Activated CD4-positive, alpha-beta memory T cell treated with anti-CD3 and anti-CD28 coated beads for 36 hours (primary cell): ENCODE data around the gene SLC51A. TPM values are rescaled to one million over a fixed set of nuclear protein-coding genes. Genes with fewer than 3 reads are reported as not detected.

Experiments
- CTCF ChIA-PET: fragments of 350-600 bp; sonication (Branson Sonifier 250); formaldehyde crosslinking; loops from one replicate; lab custom pipeline; 2021; ENCODE audit warnings: antibody characterized with exemption, inconsistent platforms; lab: Charles Lee
- POLR2A ChIA-PET: fragments of 350-600 bp; sonication (Branson Sonifier 250); formaldehyde crosslinking; loops from one replicate; lab custom pipeline; 2021; ENCODE audit warnings: antibody characterized with exemption; lab: Charles Lee
- DNase-seq: peaks from one replicate; pipeline ENCODE4 v3.0.0-alpha.2; 2020
- H3K27ac Mint-ChIP-seq: one replicate; pipeline ENCODE4 v1.8.0; 2021; ENCODE audit warnings: mixed read lengths
- H3K27me3 Mint-ChIP-seq: one replicate; pipeline ENCODE4 v1.8.0; 2021; ENCODE audit warnings: mixed read lengths
- H3K36me3 Mint-ChIP-seq: one replicate; pipeline ENCODE4 v1.8.0; 2021; ENCODE audit warnings: mixed read lengths
- H3K4me1 Mint-ChIP-seq: one replicate; pipeline ENCODE4 v1.8.0; 2021; ENCODE audit warnings: low read depth, mixed read lengths
- H3K4me3 Mint-ChIP-seq: one replicate; pipeline ENCODE4 v1.8.0; 2021; ENCODE audit warnings: mild to moderate bottlenecking, mixed read lengths
- H3K9me3 Mint-ChIP-seq: one replicate; pipeline ENCODE4 v1.8.0; 2021; ENCODE audit warnings: mixed read lengths
- intact Hi-C: fragments of 100-400 bp; cut with micrococcal nuclease; formaldehyde crosslinking; loops from one replicate; pipeline ENCODE4 v1.15.1; 2023
- total RNA-seq, 2 experiments: library from RNA; stranded (reverse); gene quantifications; one replicate each; pipeline ENCODE4 v1.2.3, GENCODE V29; 2021

Gene SLC51A
- total RNA-seq, 2 experiments from 2014 or later: not detected

GRCh38 chr3:196193133-196193735 is 23.1 kb upstream of the SLC51A start:
- intact Hi-C loops: loop anchor here (2.0 kb wide), 1 partner anchor 14 kb away; no protein-coding TSS in a partner anchor

GRCh38 chr3:196193736-196194541 is 22.4 kb upstream of the SLC51A start:
- intact Hi-C loops: loop anchor here (2.0 kb wide), 1 partner anchor 15 kb away; no protein-coding TSS in a partner anchor

More at GRCh38 chr3:196193133-196193735, 23.1 kb upstream of the SLC51A start:
- H3K4me1 Mint-ChIP-seq: peaks cover 46% of the 10 kb centered on the region
- POLR2A ChIA-PET: interaction anchor here (1.1 to 2.1 kb wide), 3 partner anchors 11 to 113 kb away, joined by 3 to 8 read pairs (median 5); no protein-coding TSS in a partner anchor
- CTCF ChIA-PET: interaction anchor here (0.8 to 11.5 kb wide), 5 partner anchors 11 to 121 kb away, joined by 3 to 292 read pairs (median 4); no protein-coding TSS in a partner anchor
- H3K27ac Mint-ChIP-seq: peak overlapping the region; percentile 86
- H3K27me3 Mint-ChIP-seq: no peaks in the 10 kb centered on the region
- no peaks in the 10 kb centered on the region for H3K36me3 Mint-ChIP-seq
- H3K4me3 Mint-ChIP-seq: no peak overlapping the region
- H3K9me3 Mint-ChIP-seq: no peaks in the 10 kb centered on the region
- DNase-seq: peak; percentile 33

GRCh38 chr3:196194542-196194915 is 21.8 kb upstream of the SLC51A start:
- Mint-ChIP-seq H3K4me1 (peaks cover 46% of the 10 kb centered on the region), H3K27ac (no peak overlapping the region), H3K27me3 (no peaks in the 10 kb centered on the region), H3K9me3 (no peaks in the 10 kb centered on the region), H3K4me3 (no peak overlapping the region), H3K36me3 (no peaks in the 10 kb centered on the region)
- DNase-seq: no peak
- ChIA-PET CTCF (interaction anchor here (1.0 to 11.5 kb wide), 4 partner anchors 14 to 173 kb away, joined by 3 to 292 read pairs (median 7); no protein-coding TSS in a partner anchor), POLR2A (interaction anchor here (0.7 to 1.1 kb wide), 3 partner anchors 15 to 308 kb away, joined by 3 to 4 read pairs (median 3); no protein-coding TSS in a partner anchor)
- intact Hi-C loops: no loop called here

More at GRCh38 chr3:196193736-196194541, 22.4 kb upstream of the SLC51A start:
- H3K4me1 Mint-ChIP-seq: peaks cover 46% of the 10 kb centered on the region
- H3K36me3 Mint-ChIP-seq: no peaks in the 10 kb centered on the region
- no peak overlapping the region for H3K4me3 Mint-ChIP-seq
- H3K27ac Mint-ChIP-seq: peak overlapping the region; percentile 86
- POLR2A ChIA-PET: interaction anchor here (0.8 to 1.5 kb wide), 3 partner anchors 12 to 117 kb away, joined by 3 to 5 read pairs (median 4); no protein-coding TSS in a partner anchor
- DNase-seq: no peak
- no peaks in the 10 kb centered on the region for H3K27me3 Mint-ChIP-seq
- no peaks in the 10 kb centered on the region for H3K9me3 Mint-ChIP-seq
- CTCF ChIA-PET: interaction anchor here (1.0 to 11.5 kb wide), 5 partner anchors 11 to 172 kb away, joined by 3 to 292 read pairs (median 4); no protein-coding TSS in a partner anchor

- peak; percentile 33 for DNase-seq
- H3K27ac Mint-ChIP-seq: peak overlapping the region; percentile 23
Measured at GRCh38 chr3:196195664-196196265, 20.6 kb upstream of the SLC51A start.

GRCh38 chr3:196197524-196197923 is 18.8 kb upstream of the SLC51A start:
- no peak for DNase-seq

More at GRCh38 chr3:196195664-196196265, 20.6 kb upstream of the SLC51A start:
- Mint-ChIP-seq H3K4me3 (no peak overlapping the region), H3K36me3 (no peaks in the 10 kb centered on the region), H3K4me1 (peaks cover 42% of the 10 kb centered on the region), H3K9me3 (no peaks in the 10 kb centered on the region), H3K27me3 (no peaks in the 10 kb centered on the region)
- POLR2A ChIA-PET: interaction anchor here (1.5 to 2.0 kb wide), 2 partner anchors 16 to 122 kb away, joined by 6 to 8 read pairs; no protein-coding TSS in a partner anchor
- CTCF ChIA-PET: interaction anchor here (0.6 to 11.5 kb wide), 17 partner anchors 8 to 174 kb away, joined by 3 to 292 read pairs (median 4); no protein-coding TSS in a partner anchor
- intact Hi-C loops: loop anchor here (1.0 kb wide), 2 partner anchors 122 to 173 kb away; no protein-coding TSS in a partner anchor

GRCh38 chr3:196198081-196198675 is 18.2 kb upstream of the SLC51A start:
- H3K9me3 Mint-ChIP-seq: no peaks in the 10 kb centered on the region
- no peak for DNase-seq
- H3K27me3 Mint-ChIP-seq: peaks cover 1% of the 10 kb centered on the region
- CTCF ChIA-PET: interaction anchor here (1.0 to 11.5 kb wide), 7 partner anchors 118 to 176 kb away, joined by 3 to 292 read pairs (median 3); no protein-coding TSS in a partner anchor
- POLR2A ChIA-PET: interaction anchor here (2.0 kb wide), 1 partner anchor 18 kb away, joined by 8 read pairs; no protein-coding TSS in a partner anchor
- no peak overlapping the region for H3K27ac Mint-ChIP-seq
- no peak overlapping the region for H3K4me3 Mint-ChIP-seq
- intact Hi-C loops: no loop called here
- H3K4me1 Mint-ChIP-seq: peaks cover 24% of the 10 kb centered on the region
- no peaks in the 10 kb centered on the region for H3K36me3 Mint-ChIP-seq

More at GRCh38 chr3:196197524-196197923, 18.8 kb upstream of the SLC51A start:
- Mint-ChIP-seq H3K27ac (no peak overlapping the region), H3K9me3 (no peaks in the 10 kb centered on the region), H3K27me3 (peaks cover 1% of the 10 kb centered on the region), H3K4me3 (no peak overlapping the region), H3K4me1 (peaks cover 30% of the 10 kb centered on the region), H3K36me3 (no peaks in the 10 kb centered on the region)
- ChIA-PET POLR2A (interaction anchor here (2.0 kb wide), 1 partner anchor 18 kb away, joined by 8 read pairs; no protein-coding TSS in a partner anchor), CTCF (interaction anchor here (0.9 to 11.5 kb wide), 10 partner anchors 10 to 193 kb away, joined by 3 to 292 read pairs (median 6); no protein-coding TSS in a partner anchor)
- intact Hi-C loops: no loop called here

GRCh38 chr3:196198771-196199753 is 17.3 kb upstream of the SLC51A start:
- Mint-ChIP-seq H3K27me3 (peaks cover 1% of the 10 kb centered on the region), H3K36me3 (no peaks in the 10 kb centered on the region), H3K4me1 (peaks cover 19% of the 10 kb centered on the region), H3K4me3 (no peak overlapping the region), H3K27ac (no peak overlapping the region), H3K9me3 (no peaks in the 10 kb centered on the region)
- intact Hi-C loops: no loop called here
- CTCF ChIA-PET: interaction anchor here (1.0 to 11.5 kb wide), 6 partner anchors 119 to 177 kb away, joined by 3 to 292 read pairs (median 3); no protein-coding TSS in a partner anchor
- POLR2A ChIA-PET: interaction anchor here (0.6 kb wide), 1 partner anchor 64 kb away, joined by 3 read pairs; no protein-coding TSS in a partner anchor
- DNase-seq: no peak

GRCh38 chr3:196202516-196202970 is 13.8 kb upstream of the SLC51A start:
- Mint-ChIP-seq H3K4me1 (peaks cover 5% of the 10 kb centered on the region), H3K9me3 (no peaks in the 10 kb centered on the region), H3K27me3 (peaks cover 1% of the 10 kb centered on the region), H3K4me3 (no peak overlapping the region), H3K36me3 (no peaks in the 10 kb centered on the region), H3K27ac (no peak overlapping the region)
- no peak for DNase-seq
- ChIA-PET CTCF (interaction anchor here (1.1 kb wide), 1 partner anchor 326 kb away, joined by 3 read pairs; no protein-coding TSS in a partner anchor), POLR2A (no interaction called here)
- intact Hi-C loops: no loop called here

GRCh38 chr3:196203846-196204245 is 12.5 kb upstream of the SLC51A start:
- no peaks in the 10 kb centered on the region for H3K9me3 Mint-ChIP-seq
- intact Hi-C loops: no loop called here
- no peak for DNase-seq
- ChIA-PET CTCF (interaction anchor here (1.4 kb wide), 1 partner anchor 130 kb away, joined by 8 read pairs; no protein-coding TSS in a partner anchor), POLR2A (no interaction called here)
- no peak overlapping the region for H3K27ac Mint-ChIP-seq
- no peaks in the 10 kb centered on the region for H3K36me3 Mint-ChIP-seq
- H3K4me1 Mint-ChIP-seq: peaks cover 9% of the 10 kb centered on the region
- peaks cover 1% of the 10 kb centered on the region for H3K27me3 Mint-ChIP-seq
- no peak overlapping the region for H3K4me3 Mint-ChIP-seq
